Kidney (tissue), 14 donors: Measurements from ENCODE around the gene CMSS1. TPM values are rescaled to one million over a fixed set of nuclear protein-coding genes. Genes with fewer than 3 reads are reported as not detected.

Experiments
- DNase-seq, 5 donors: peaks; one replicate each; pipeline ENCODE4 v3.0.0-alpha.2; 2013 to 2020
- FAIRE-seq: peaks from 2 replicates; lab custom pipeline; 2012; peaks lifted over from hg19 to GRCh38; lab: Jason Lieb, UNC
- H3K27ac ChIP-seq, 2 donors: one replicate each; pipeline ENCODE4 v1.7.0; 2013; ENCODE audit warnings: low read depth in 2 of 2, low read length in 2 of 2, inconsistent platforms in 1 of 2
- H3K27me3 ChIP-seq: one replicate; pipeline ENCODE4 v1.7.1; 2013; ENCODE audit warnings: low read length, inconsistent platforms; ENCODE audit not compliant: control insufficient read depth, insufficient read depth
- H3K36me3 ChIP-seq, 3 donors: one replicate each; pipeline versions ENCODE4 v1.7.0 to v1.7.1; 2013; ENCODE audit warnings: low read length in 3 of 3, control low read depth in 1 of 3, inconsistent platforms in 1 of 3; ENCODE audit not compliant: insufficient read depth in 3 of 3, control insufficient read depth in 2 of 3
- H3K4me1 ChIP-seq, 3 donors: one replicate each; pipeline versions ENCODE4 v1.7.0 to v1.7.1; 2013; ENCODE audit warnings: low read length in 3 of 3, inconsistent platforms in 1 of 3, low read depth in 1 of 3; ENCODE audit not compliant: control insufficient read depth in 2 of 3, insufficient read depth in 2 of 3
- H3K4me3 ChIP-seq, 3 donors: one replicate each; pipeline versions ENCODE4 v1.7.0 to v1.8.1; 2013; ENCODE audit warnings: low read length in 3 of 3, control low read depth in 1 of 3, inconsistent platforms in 1 of 3
- H3K9ac ChIP-seq, 3 donors: one replicate each; pipeline versions ENCODE4 v1.7.0 to v1.7.1; 2013; ENCODE audit warnings: low read length in 3 of 3, control low read depth in 1 of 3, inconsistent platforms in 1 of 3
- H3K9me3 ChIP-seq, 3 donors: one replicate each; pipeline versions ENCODE4 v1.7.0 to v1.7.1; 2013; ENCODE audit warnings: low read length in 3 of 3, control low read depth in 1 of 3, inconsistent platforms in 1 of 3; ENCODE audit not compliant: control insufficient read depth in 2 of 3, insufficient read depth in 1 of 3
- intact Hi-C: fragments of 100-400 bp; cut with DNase I; formaldehyde crosslinking; loops from one replicate; pipeline ENCODE4 v1.11.1; 2022
- polyA plus RNA-seq: library from polyadenylated mRNA; stranded (reverse); fragments of 350-450 nt; fragmentation: Illumina TruSeq; extraction: RNeasy Lipid Tissue Mini Kit (QIAGEN cat#74804); gene quantifications from one replicate; pipeline ENCODE4 v1.2.3, GENCODE V29; 2014; ENCODE audit warnings: low read depth, low replicate concordance; ENCODE audit not compliant: insufficient read depth
- total RNA-seq: library from RNA; stranded (reverse); fragmentation: NEBNext Ultra II Directional; extraction: Animal tissue kit (Norgen Biotek cat#: 25700); gene quantifications from one replicate; pipeline ENCODE4 v1.2.1, GENCODE V29; 2021
- TF ChIP-seq, protein P1 (sequence below): IDR thresholded peaks from 3 replicates; pipeline ENCODE4 v1.5.1; 2012; ENCODE audit warnings: mild to moderate bottlenecking, moderate library complexity, borderline replicate concordance; ENCODE audit not compliant: insufficient read depth; ENCODE audit errors: extremely low read depth
- donor health status: control.
- donor health status: control.
- donor health status: control.
- donor health status: control.
- donor health status: control.
- donor health status: DM: yes; HTN: yes; CAD: no.
- donor health status: Normal renal cell carcinoma (clear cell type).

The CMSS1 gene
- total and polyA plus RNA-seq, 2 donors from 2014 or later = 26.4 to 27.0 TPM

DNA sequence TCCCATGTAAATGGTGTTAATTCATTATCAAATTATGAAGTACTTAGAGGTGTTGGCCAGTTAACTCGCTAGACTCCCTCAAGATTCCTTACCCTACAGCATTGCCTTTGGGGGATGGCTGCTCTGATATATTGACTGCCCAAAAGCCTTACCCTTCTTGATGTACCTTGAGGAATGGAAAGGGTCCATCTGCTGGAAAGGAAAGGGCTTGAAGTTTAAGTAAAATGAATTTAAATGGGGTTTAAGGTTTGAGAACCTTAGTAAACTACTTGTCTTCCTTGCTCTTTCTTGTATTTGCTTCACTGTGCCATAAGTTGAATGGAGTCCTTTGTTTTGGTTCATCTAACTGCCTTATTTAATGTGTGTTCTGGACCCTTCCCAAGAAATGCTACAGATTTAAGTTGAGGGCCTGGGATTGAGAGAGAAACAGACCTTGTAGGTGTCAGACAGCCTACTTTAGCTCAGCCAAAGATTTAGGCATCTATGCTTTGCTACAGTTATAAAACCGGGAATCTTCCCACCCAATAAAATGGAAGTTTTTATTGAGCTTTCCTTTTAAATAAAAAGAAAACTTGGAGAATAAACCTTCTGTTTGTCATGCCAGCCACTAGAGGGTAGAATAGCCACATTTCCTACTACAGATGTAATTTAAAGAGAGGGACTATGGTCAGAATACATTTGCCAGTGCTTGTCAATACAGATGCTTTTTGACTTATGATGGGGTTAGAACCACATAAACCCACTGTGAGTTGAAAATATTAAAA, 25.3 kb downstream of the CMSS1 start:
- no peak overlapping the region for H3K4me3 ChIP-seq
- intact Hi-C loops = no loop called here
- TF ChIP-seq, protein P1, sequence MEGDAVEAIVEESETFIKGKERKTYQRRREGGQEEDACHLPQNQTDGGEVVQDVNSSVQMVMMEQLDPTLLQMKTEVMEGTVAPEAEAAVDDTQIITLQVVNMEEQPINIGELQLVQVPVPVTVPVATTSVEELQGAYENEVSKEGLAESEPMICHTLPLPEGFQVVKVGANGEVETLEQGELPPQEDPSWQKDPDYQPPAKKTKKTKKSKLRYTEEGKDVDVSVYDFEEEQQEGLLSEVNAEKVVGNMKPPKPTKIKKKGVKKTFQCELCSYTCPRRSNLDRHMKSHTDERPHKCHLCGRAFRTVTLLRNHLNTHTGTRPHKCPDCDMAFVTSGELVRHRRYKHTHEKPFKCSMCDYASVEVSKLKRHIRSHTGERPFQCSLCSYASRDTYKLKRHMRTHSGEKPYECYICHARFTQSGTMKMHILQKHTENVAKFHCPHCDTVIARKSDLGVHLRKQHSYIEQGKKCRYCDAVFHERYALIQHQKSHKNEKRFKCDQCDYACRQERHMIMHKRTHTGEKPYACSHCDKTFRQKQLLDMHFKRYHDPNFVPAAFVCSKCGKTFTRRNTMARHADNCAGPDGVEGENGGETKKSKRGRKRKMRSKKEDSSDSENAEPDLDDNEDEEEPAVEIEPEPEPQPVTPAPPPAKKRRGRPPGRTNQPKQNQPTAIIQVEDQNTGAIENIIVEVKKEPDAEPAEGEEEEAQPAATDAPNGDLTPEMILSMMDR = peak; percentile 75
- H3K27ac ChIP-seq = no peak overlapping the region
- H3K27me3 ChIP-seq = no peaks in the 10 kb centered on the region
- DNase-seq (peak in 2 of 5 donors; percentile 54 to 86), FAIRE-seq (peak; percentile 71)
- H3K4me1 ChIP-seq = peaks cover 0 to 3% (median 2%) of the 10 kb centered on the region in 3 donors
- no peaks in the 10 kb centered on the region for H3K36me3 ChIP-seq
- H3K9me3 ChIP-seq = no peaks in the 10 kb centered on the region
- H3K9ac ChIP-seq = peak overlapping the region in 2 of 3 donors; percentile 17 to 19

- H3K4me3 ChIP-seq = no peak overlapping the region
- H3K9ac ChIP-seq = no peak overlapping the region
- H3K9me3 ChIP-seq = no peaks in the 10 kb centered on the region
- no peaks in the 10 kb centered on the region for H3K27me3 ChIP-seq
- FAIRE-seq = no peak
- TF ChIP-seq, protein P1 = no peak
- no peak for DNase-seq
- no peaks in the 10 kb centered on the region for H3K36me3 ChIP-seq
- no peak overlapping the region for H3K27ac ChIP-seq
- H3K4me1 ChIP-seq = peaks cover 0 to 3% (median 2%) of the 10 kb centered on the region in 3 donors
- intact Hi-C loops = no loop called here
Observed at GRCh38 chr3:99843590-99844258, 26.1 kb downstream of the CMSS1 start.

GRCh38 chr3:99845331-99845730, 27.7 kb downstream of the CMSS1 start:
- H3K4me1 ChIP-seq = peaks cover 0 to 3% (median 2%) of the 10 kb centered on the region in 3 donors
- TF ChIP-seq, protein P1 = no peak
- FAIRE-seq (no peak), DNase-seq (no peak)
- H3K4me3 ChIP-seq = no peak overlapping the region
- H3K9ac ChIP-seq = no peak overlapping the region
- H3K27ac ChIP-seq = no peak overlapping the region
- H3K36me3 ChIP-seq = no peaks in the 10 kb centered on the region
- H3K9me3 ChIP-seq = no peaks in the 10 kb centered on the region
- no peaks in the 10 kb centered on the region for H3K27me3 ChIP-seq
- intact Hi-C loops = no loop called here
